HepG2 (cell line): ENCODE results near the gene LYPLA2. TPM values are rescaled to one million over a fixed set of nuclear protein-coding genes. Genes with fewer than 3 reads are reported as not detected.

Source experiments
- DMTF1 ChIP-seq: sonication (generic); formaldehyde crosslinking; IDR thresholded peaks from 2 replicates; pipeline ENCODE4 v1.4.0; 2020; ENCODE audit warnings: mild to moderate bottlenecking, missing genetic modification reagents
- FUBP1 ChIP-seq: sonication (generic); formaldehyde crosslinking; IDR thresholded peaks from 2 replicates; pipeline ENCODE4 v1.5.1; 2020; ENCODE audit warnings: missing genetic modification reagents, mild to moderate bottlenecking, borderline replicate concordance
- KLF13 ChIP-seq: sonication (generic); formaldehyde crosslinking; IDR thresholded peaks from 2 replicates; pipeline ENCODE4 v1.4.0; 2020; ENCODE audit warnings: mild to moderate bottlenecking, missing genetic modification reagents
- NR3C1 ChIP-seq: sonication (generic); formaldehyde crosslinking; IDR thresholded peaks from 2 replicates; pipeline ENCODE4 v1.4.0; 2020; ENCODE audit warnings: missing genetic modification reagents
- SMAD3 ChIP-seq: sonication (generic); formaldehyde crosslinking; IDR thresholded peaks from 2 replicates; pipeline ENCODE4 v1.4.0; 2020; ENCODE audit warnings: missing genetic modification reagents
- SMARCE1 ChIP-seq: fragments of 450-650 bp; IDR thresholded peaks from 2 replicates; pipeline ENCODE4 v1.6.1; 2017; ENCODE audit warnings: borderline replicate concordance
- SNAI1 ChIP-seq: sonication (generic); formaldehyde crosslinking; IDR thresholded peaks from 2 replicates; pipeline ENCODE4 v1.5.0; 2020; ENCODE audit warnings: mild to moderate bottlenecking, missing genetic modification reagents, borderline replicate concordance
- SNAPC2 ChIP-seq: sonication (generic); formaldehyde crosslinking; IDR thresholded peaks from 2 replicates; pipeline ENCODE4 v1.8.1; 2022; ENCODE audit warnings: mild to moderate bottlenecking, missing genetic modification reagents
- TSC22D2 ChIP-seq: sonication (generic); formaldehyde crosslinking; IDR thresholded peaks from 2 replicates; pipeline ENCODE4 v1.5.1; 2020; ENCODE audit warnings: missing genetic modification reagents, mild to moderate bottlenecking, borderline replicate concordance
- ZC3H4 ChIP-seq: sonication (generic); formaldehyde crosslinking; IDR thresholded peaks from 2 replicates; pipeline ENCODE4 v1.4.0; 2020; ENCODE audit warnings: missing genetic modification reagents, borderline replicate concordance
- ZNF337 ChIP-seq: sonication (generic); formaldehyde crosslinking; IDR thresholded peaks from 2 replicates; pipeline ENCODE4 v1.5.1; 2020; ENCODE audit warnings: missing genetic modification reagents, low read depth, mild to moderate bottlenecking, borderline replicate concordance
- ZSCAN31 ChIP-seq: sonication (generic); formaldehyde crosslinking; IDR thresholded peaks from 2 replicates; pipeline ENCODE4 v1.5.0; 2020; ENCODE audit warnings: low read depth, mild to moderate bottlenecking, missing genetic modification reagents
- polyA plus RNA-seq, 8 experiments: library from polyadenylated mRNA; depleted of rRNA in 3 of 8; stranded (reverse) in 7 of 8; unstranded in 1 of 8; fragments of >200 nt; fragmentation: Illumina TruSeq in 4 of 8; extraction: Trizol in 4 of 8; gene quantifications; 2 replicates each; pipeline versions ENCODE4 v1.2.1 to v1.2.3, GENCODE V29; 2011 to 2016; ENCODE audit warnings: low read depth in 4 of 8, missing spikeins in 1 of 8, mixed read lengths in 1 of 8; ENCODE audit not compliant: insufficient read depth in 1 of 8
- total RNA-seq, 5 experiments: library from RNA; depleted of rRNA; stranded (reverse); fragments of >200 nt; fragmentation: Illumina TruSeq; extraction: Trizol; gene quantifications; 2 replicates each; pipeline ENCODE4 v1.2.3, GENCODE V29; 2016; ENCODE audit warnings: low read depth in 1 of 5
- TF ChIP-seq, protein P1 (sequence below): sonication (generic); formaldehyde crosslinking; IDR thresholded peaks from 2 replicates; pipeline ENCODE4 v1.5.0; 2020; ENCODE audit warnings: missing genetic modification reagents
- TF ChIP-seq, protein P2 (sequence below): sonication (generic); formaldehyde crosslinking; IDR thresholded peaks from 2 replicates; pipeline ENCODE4 v1.4.0; 2020; ENCODE audit warnings: missing genetic modification reagents
- TF ChIP-seq, protein P3 (sequence below): sonication (generic); formaldehyde crosslinking; IDR thresholded peaks from 2 replicates; pipeline ENCODE4 v1.4.0; 2020; ENCODE audit warnings: missing genetic modification reagents, borderline replicate concordance
- TF ChIP-seq, protein P4 (sequence below): IDR thresholded peaks from 2 replicates; pipeline ENCODE4 v1.6.1; 2012; ENCODE audit warnings: low read depth, low read length, improper control_type of control experiment

The LYPLA2 gene
- total and polyA plus RNA-seq, 2 of the 13 experiments (the other 11 are each of a cell fraction or from before 2014, with no cell fraction given), result 72.1 to 73.2 TPM

GRCh38 chr1:23743287-23744152, 47.4 kb upstream of the LYPLA2 start, which contains the start of gene ELOA (continued):
- TF ChIP-seq, protein P1, sequence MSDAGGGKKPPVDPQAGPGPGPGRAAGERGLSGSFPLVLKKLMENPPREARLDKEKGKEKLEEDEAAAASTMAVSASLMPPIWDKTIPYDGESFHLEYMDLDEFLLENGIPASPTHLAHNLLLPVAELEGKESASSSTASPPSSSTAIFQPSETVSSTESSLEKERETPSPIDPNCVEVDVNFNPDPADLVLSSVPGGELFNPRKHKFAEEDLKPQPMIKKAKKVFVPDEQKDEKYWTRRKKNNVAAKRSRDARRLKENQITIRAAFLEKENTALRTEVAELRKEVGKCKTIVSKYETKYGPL, result no peak
- TF ChIP-seq SMAD3 (CRISPR knock-in tag) (no peak), KLF13 (no peak), SMARCE1 (no peak), ZSCAN31 (CRISPR knock-in tag) (peak; percentile 81; the same call in 1 of the 2 replicates), NR3C1 (CRISPR knock-in tag) (no peak), FUBP1 (CRISPR knock-in tag) (no peak), DMTF1 (CRISPR knock-in tag) (no peak), SNAI1 (CRISPR knock-in tag) (no peak), ZC3H4 (no peak), ZNF337 (CRISPR knock-in tag) (no peak), TSC22D2 (CRISPR knock-in tag) (no peak), SNAPC2 (CRISPR knock-in tag) (no peak)
- TF ChIP-seq, protein P2, sequence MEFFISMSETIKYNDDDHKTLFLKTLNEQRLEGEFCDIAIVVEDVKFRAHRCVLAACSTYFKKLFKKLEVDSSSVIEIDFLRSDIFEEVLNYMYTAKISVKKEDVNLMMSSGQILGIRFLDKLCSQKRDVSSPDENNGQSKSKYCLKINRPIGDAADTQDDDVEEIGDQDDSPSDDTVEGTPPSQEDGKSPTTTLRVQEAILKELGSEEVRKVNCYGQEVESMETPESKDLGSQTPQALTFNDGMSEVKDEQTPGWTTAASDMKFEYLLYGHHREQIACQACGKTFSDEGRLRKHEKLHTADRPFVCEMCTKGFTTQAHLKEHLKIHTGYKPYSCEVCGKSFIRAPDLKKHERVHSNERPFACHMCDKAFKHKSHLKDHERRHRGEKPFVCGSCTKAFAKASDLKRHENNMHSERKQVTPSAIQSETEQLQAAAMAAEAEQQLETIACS (CRISPR knock-in tag), result peak; percentile 34; the same call in 1 of the 2 replicates
- TF ChIP-seq, protein P3, sequence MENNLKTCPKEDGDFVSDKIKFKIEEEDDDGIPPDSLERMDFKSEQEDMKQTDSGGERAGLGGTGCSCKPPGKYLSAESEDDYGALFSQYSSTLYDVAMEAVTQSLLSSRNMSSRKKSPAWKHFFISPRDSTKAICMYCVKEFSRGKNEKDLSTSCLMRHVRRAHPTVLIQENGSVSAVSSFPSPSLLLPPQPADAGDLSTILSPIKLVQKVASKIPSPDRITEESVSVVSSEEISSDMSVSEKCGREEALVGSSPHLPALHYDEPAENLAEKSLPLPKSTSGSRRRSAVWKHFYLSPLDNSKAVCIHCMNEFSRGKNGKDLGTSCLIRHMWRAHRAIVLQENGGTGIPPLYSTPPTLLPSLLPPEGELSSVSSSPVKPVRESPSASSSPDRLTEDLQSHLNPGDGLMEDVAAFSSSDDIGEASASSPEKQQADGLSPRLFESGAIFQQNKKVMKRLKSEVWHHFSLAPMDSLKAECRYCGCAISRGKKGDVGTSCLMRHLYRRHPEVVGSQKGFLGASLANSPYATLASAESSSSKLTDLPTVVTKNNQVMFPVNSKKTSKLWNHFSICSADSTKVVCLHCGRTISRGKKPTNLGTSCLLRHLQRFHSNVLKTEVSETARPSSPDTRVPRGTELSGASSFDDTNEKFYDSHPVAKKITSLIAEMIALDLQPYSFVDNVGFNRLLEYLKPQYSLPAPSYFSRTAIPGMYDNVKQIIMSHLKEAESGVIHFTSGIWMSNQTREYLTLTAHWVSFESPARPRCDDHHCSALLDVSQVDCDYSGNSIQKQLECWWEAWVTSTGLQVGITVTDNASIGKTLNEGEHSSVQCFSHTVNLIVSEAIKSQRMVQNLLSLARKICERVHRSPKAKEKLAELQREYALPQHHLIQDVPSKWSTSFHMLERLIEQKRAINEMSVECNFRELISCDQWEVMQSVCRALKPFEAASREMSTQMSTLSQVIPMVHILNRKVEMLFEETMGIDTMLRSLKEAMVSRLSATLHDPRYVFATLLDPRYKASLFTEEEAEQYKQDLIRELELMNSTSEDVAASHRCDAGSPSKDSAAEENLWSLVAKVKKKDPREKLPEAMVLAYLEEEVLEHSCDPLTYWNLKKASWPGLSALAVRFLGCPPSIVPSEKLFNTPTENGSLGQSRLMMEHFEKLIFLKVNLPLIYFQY (CRISPR knock-in tag), result 0 out of 2 replicates have a peak, but pooled peaks have one; percentile 51
- TF ChIP-seq, protein P4, sequence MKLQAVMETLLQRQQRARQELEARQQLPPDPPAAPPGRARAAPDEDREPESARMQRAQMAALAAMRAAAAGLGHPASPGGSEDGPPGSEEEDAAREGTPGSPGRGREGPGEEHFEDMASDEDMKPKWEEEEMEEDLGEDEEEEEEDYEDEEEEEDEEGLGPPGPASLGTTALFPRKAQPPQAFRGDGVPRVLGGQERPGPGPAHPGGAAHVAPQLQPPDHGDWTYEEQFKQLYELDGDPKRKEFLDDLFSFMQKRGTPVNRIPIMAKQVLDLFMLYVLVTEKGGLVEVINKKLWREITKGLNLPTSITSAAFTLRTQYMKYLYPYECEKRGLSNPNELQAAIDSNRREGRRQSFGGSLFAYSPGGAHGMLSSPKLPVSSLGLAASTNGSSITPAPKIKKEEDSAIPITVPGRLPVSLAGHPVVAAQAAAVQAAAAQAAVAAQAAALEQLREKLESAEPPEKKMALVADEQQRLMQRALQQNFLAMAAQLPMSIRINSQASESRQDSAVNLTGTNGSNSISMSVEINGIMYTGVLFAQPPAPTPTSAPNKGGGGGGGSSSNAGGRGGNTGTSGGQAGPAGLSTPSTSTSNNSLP, result no peak
